NCI-H146 treated with DMSO at 0.1 percent for 48 hours (cell line): Measurements from ENCODE around the gene ERC1.
"Not testable (repeated sequence)": the region's sequence is repeated elsewhere in the genome, so short reads cannot be mapped to it uniquely, and the experiment has no call there.

Source experiments
- DNase-seq: peaks from one replicate; lab custom pipeline; 2025; ENCODE audit not compliant: unreplicated experiment; lab: John Stamatoyannopoulos, UW

ERC1 gene

GRCh38 chr12:1069846-1070245 is 78.8 kb downstream of the ERC1 start:
- no peak for DNase-seq

- DNase-seq, result no peak
Observed at GRCh38 chr12:1071182-1071581, 80.2 kb downstream of the ERC1 start.

GRCh38 chr12:1073652-1074051 is 82.6 kb downstream of the ERC1 start:
- no peak for DNase-seq

GRCh38 chr12:1077036-1077803 is 86.2 kb downstream of the ERC1 start:
- no peak for DNase-seq

GRCh38 chr12:1078002-1078401 is 87.0 kb downstream of the ERC1 start:
- no peak for DNase-seq

GRCh38 chr12:1080520-1081223 is 89.6 kb downstream of the ERC1 start:
- DNase-seq, result no peak

GRCh38 chr12:1083151-1083888 is 92.3 kb downstream of the ERC1 start:
- peak; percentile 73 for DNase-seq

- peak; percentile 89 for DNase-seq
Observed at GRCh38 chr12:1083889-1084262, 92.9 kb downstream of the ERC1 start.

GRCh38 chr12:1091350-1091749 is 100.3 kb downstream of the ERC1 start:
- peak; percentile 14 for DNase-seq

- peak; percentile 65 for DNase-seq
Observed at GRCh38 chr12:1093166-1093751, 102.2 kb downstream of the ERC1 start.

GRCh38 chr12:1094714-1095113 is 103.7 kb downstream of the ERC1 start:
- DNase-seq, result no peak

GRCh38 chr12:1099158-1099557 is 108.1 kb downstream of the ERC1 start:
- DNase-seq, result no peak

- DNase-seq, result not testable (repeated sequence)
Observed at GRCh38 chr12:1099618-1100017, 108.6 kb downstream of the ERC1 start.

- DNase-seq, result no peak
Observed at GRCh38 chr12:1102115-1102514, 111.1 kb downstream of the ERC1 start.

- DNase-seq, result no peak
Observed at GRCh38 chr12:1102791-1103450, 111.9 kb downstream of the ERC1 start.

- no peak for DNase-seq
Observed at GRCh38 chr12:1103632-1104031, 112.6 kb downstream of the ERC1 start.

- DNase-seq, result peak; percentile 42
Observed at GRCh38 chr12:1104088-1104800, 113.2 kb downstream of the ERC1 start.

- no peak for DNase-seq
Observed at GRCh38 chr12:1107669-1108068, 116.6 kb downstream of the ERC1 start.

- no peak for DNase-seq
Observed at GRCh38 chr12:1108276-1108675, 117.3 kb downstream of the ERC1 start.

GRCh38 chr12:1115484-1116231 is 124.6 kb downstream of the ERC1 start:
- DNase-seq, result no peak
